Neural progenitor cell (in vitro differentiated cells): Measurements from ENCODE around the gene NEK6. TPM values are rescaled to one million over a fixed set of nuclear protein-coding genes. Genes with fewer than 3 reads are reported as not detected.

Experiments
- DNase-seq: peaks from one replicate; pipeline ENCODE4 v3.0.0-alpha.2; 2016; ENCODE audit warnings: low spot score
- H2AFZ ChIP-seq: fragments of 200-600 bp; sonication (generic); replicated peaks from 2 replicates; pipeline ENCODE4 v1.6.1; 2016; ENCODE audit warnings: antibody characterized with exemption
- H3F3A ChIP-seq: fragments of 200-600 bp; sonication (generic); 2 replicates; pipeline ENCODE4 v1.6.1; 2016; ENCODE audit warnings: antibody characterized with exemption, low read depth
- H3K27ac ChIP-seq: fragments of 200-600 bp; sonication (generic); 2 replicates; pipeline ENCODE4 v1.5.1; 2016; ENCODE audit warnings: mild to moderate bottlenecking
- H3K27me3 ChIP-seq: fragments of 200-600 bp; sonication (generic); 2 replicates; pipeline ENCODE4 v1.6.1; 2016; ENCODE audit warnings: mild to moderate bottlenecking, moderate library complexity
- H3K36me3 ChIP-seq: fragments of 200-600 bp; sonication (generic); 2 replicates; pipeline ENCODE4 v1.5.1; 2016
- H3K4me1 ChIP-seq: fragments of 200-600 bp; sonication (generic); 2 replicates; pipeline ENCODE4 v1.6.1; 2016; ENCODE audit warnings: mixed run types
- H3K4me2 ChIP-seq: fragments of 200-600 bp; sonication (generic); 2 replicates; pipeline ENCODE4 v1.6.1; 2016
- H3K4me3 ChIP-seq: fragments of 200-600 bp; sonication (generic); 2 replicates; pipeline ENCODE4 v1.5.1; 2016
- H3K79me2 ChIP-seq: fragments of 200-600 bp; sonication (generic); 2 replicates; pipeline ENCODE4 v1.6.1; 2016; ENCODE audit warnings: low read depth
- H3K9ac ChIP-seq: fragments of 200-600 bp; sonication (generic); 2 replicates; pipeline ENCODE4 v1.6.1; 2016
- H3K9me3 ChIP-seq: fragments of 200-600 bp; sonication (generic); 2 replicates; pipeline ENCODE4 v1.5.1; 2016; ENCODE audit warnings: low read depth
- H4K20me1 ChIP-seq: fragments of 200-600 bp; sonication (generic); 2 replicates; pipeline ENCODE4 v1.6.1; 2016; ENCODE audit warnings: low read depth
- H3K27ac Mint-ChIP-seq: 3 replicates; pipeline ENCODE4 v1.8.0; 2021; ENCODE audit warnings: mixed read lengths
- H3K27me3 Mint-ChIP-seq: 2 replicates; pipeline ENCODE4 v1.8.0; 2022; ENCODE audit warnings: low read depth, mild to moderate bottlenecking, inconsistent platforms, moderate library complexity, mixed read lengths; ENCODE audit not compliant: insufficient read depth
- H3K36me3 Mint-ChIP-seq: 3 replicates; pipeline ENCODE4 v1.8.0; 2021; ENCODE audit warnings: mixed read lengths
- H3K4me1 Mint-ChIP-seq: 3 replicates; pipeline ENCODE4 v1.8.0; 2021; ENCODE audit warnings: mixed read lengths
- H3K4me3 Mint-ChIP-seq: 3 replicates; pipeline ENCODE4 v1.8.0; 2021; ENCODE audit warnings: mild to moderate bottlenecking, moderate library complexity, mixed read lengths
- H3K9me3 Mint-ChIP-seq: 3 replicates; pipeline ENCODE4 v1.8.0; 2020; ENCODE audit warnings: mixed read lengths
- CTCF ChIP-seq: fragments of 200-600 bp; sonication (generic); IDR thresholded peaks from 2 replicates; pipeline ENCODE4 v1.5.1; 2017; ENCODE audit warnings: antibody characterized with exemption, mild to moderate bottlenecking
- EZH2 ChIP-seq: fragments of 200-600 bp; sonication (generic); IDR thresholded peaks from 2 replicates; pipeline ENCODE4 v1.6.1; 2017; ENCODE audit warnings: antibody characterized with exemption, mild to moderate bottlenecking, moderate library complexity
- EZH2phosphoT487 ChIP-seq: fragments of 200-600 bp; sonication (generic); IDR thresholded peaks from 2 replicates; pipeline ENCODE4 v1.6.1; 2017; ENCODE audit warnings: antibody characterized with exemption
- total RNA-seq: library from RNA; depleted of rRNA; stranded (reverse); fragments of >200 nt; gene quantifications from 2 replicates; pipeline ENCODE4 v1.2.3, GENCODE V29; 2015; ENCODE audit warnings: low replicate concordance

Gene NEK6
- total RNA-seq, 1 donor from 2014 or later: 18.5 TPM

DNA sequence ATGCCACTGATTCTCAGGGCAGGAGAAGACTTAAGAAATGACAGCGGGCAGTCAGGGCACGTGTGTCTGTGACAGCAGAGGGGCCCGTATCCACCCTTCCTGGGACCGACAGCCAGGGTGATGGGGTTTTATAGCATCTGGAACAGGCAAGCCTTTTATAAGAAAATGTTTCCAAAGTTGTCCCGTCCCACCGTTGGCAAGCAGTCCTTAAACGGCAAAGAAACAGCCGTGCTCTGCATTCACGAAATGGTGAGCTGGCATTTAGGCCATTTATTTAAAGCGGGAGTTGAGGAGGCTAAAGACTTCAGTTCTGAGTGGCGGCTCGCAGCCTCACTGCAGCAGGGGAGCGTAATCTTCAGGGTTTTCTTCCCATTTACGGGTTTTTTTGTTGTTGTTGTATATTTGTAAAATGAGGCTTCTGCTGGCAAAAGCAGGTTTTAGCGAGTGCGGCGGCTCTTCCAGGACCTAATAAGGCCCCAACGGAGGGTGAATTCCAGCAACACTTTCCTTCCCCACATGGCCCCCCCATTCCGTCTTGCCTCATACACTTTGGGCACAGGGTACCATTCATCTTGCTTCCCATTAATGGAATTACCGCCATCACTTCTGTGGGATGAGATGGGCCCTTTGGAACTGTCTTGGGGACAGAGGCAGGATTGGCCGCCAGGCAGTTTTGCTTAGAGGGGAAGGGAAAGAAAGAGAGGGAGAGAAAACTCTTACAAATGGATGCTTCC, 15.8 kb downstream of the NEK6 start:
- peaks cover 69% of the 10 kb centered on the region for H4K20me1 ChIP-seq
- H3K9ac ChIP-seq: no peak overlapping the region
- H3K27ac Mint-ChIP-seq: no peak overlapping the region
- no peak overlapping the region for H2AFZ ChIP-seq
- H3K9me3 Mint-ChIP-seq: no peaks in the 10 kb centered on the region
- no peak overlapping the region for H3K27ac ChIP-seq
- H3K27me3 Mint-ChIP-seq: peaks cover 5% of the 10 kb centered on the region
- peaks cover 26% of the 10 kb centered on the region for H3K4me1 ChIP-seq
- H3K27me3 ChIP-seq: no peaks in the 10 kb centered on the region
- no peak overlapping the region for H3K4me3 Mint-ChIP-seq
- DNase-seq: no peak
- H3K9me3 ChIP-seq: no peaks in the 10 kb centered on the region
- H3K36me3 Mint-ChIP-seq: no peaks in the 10 kb centered on the region
- no peak overlapping the region for H3K4me2 ChIP-seq
- no peaks in the 10 kb centered on the region for H3K36me3 ChIP-seq
- TF ChIP-seq EZH2: no peak
- TF ChIP-seq EZH2phosphoT487: no peak
- TF ChIP-seq CTCF: no peak
- H3F3A ChIP-seq: no peaks in the 10 kb centered on the region
- H3K4me3 ChIP-seq: no peak overlapping the region
- H3K4me1 Mint-ChIP-seq: peaks cover 42% of the 10 kb centered on the region
- peaks cover 21% of the 10 kb centered on the region for H3K79me2 ChIP-seq

- Histone ChIP-seq H3K9ac (no peak overlapping the region), H3F3A (no peaks in the 10 kb centered on the region), H3K9me3 (no peaks in the 10 kb centered on the region), H3K4me3 (no peak overlapping the region), H3K4me1 (peaks cover 26% of the 10 kb centered on the region), H3K4me2 (no peak overlapping the region), H3K27ac (no peak overlapping the region), H3K36me3 (no peaks in the 10 kb centered on the region), H3K27me3 (no peaks in the 10 kb centered on the region), H4K20me1 (peaks cover 65% of the 10 kb centered on the region), H3K79me2 (peaks cover 15% of the 10 kb centered on the region), H2AFZ (no peak overlapping the region)
- peaks cover 42% of the 10 kb centered on the region for H3K4me1 Mint-ChIP-seq
- no peaks in the 10 kb centered on the region for H3K36me3 Mint-ChIP-seq
- no peaks in the 10 kb centered on the region for H3K9me3 Mint-ChIP-seq
- TF ChIP-seq EZH2phosphoT487 (no peak), CTCF (no peak), EZH2 (no peak)
- H3K27ac Mint-ChIP-seq: no peak overlapping the region
- no peak for DNase-seq
- peaks cover 5% of the 10 kb centered on the region for H3K27me3 Mint-ChIP-seq
- H3K4me3 Mint-ChIP-seq: no peak overlapping the region
Measured at GRCh38 chr9:124274226-124274625, 16.5 kb downstream of the NEK6 start.

GRCh38 chr9:124274738-124275137, 17.0 kb downstream of the NEK6 start:
- no peaks in the 10 kb centered on the region for H3K36me3 Mint-ChIP-seq

More at GRCh38 chr9:124274738-124275137, 17.0 kb downstream of the NEK6 start:
- H3K9ac ChIP-seq: no peak overlapping the region
- DNase-seq: no peak
- H3K27me3 ChIP-seq: no peaks in the 10 kb centered on the region
- no peak overlapping the region for H3K4me3 Mint-ChIP-seq
- H3K4me1 Mint-ChIP-seq: peaks cover 46% of the 10 kb centered on the region
- no peak overlapping the region for H3K27ac ChIP-seq
- H2AFZ ChIP-seq: no peak overlapping the region
- H3K9me3 Mint-ChIP-seq: no peaks in the 10 kb centered on the region
- no peaks in the 10 kb centered on the region for H3K9me3 ChIP-seq
- H3K79me2 ChIP-seq: peaks cover 11% of the 10 kb centered on the region
- H3K36me3 ChIP-seq: no peaks in the 10 kb centered on the region
- peaks cover 26% of the 10 kb centered on the region for H3K4me1 ChIP-seq
- TF ChIP-seq EZH2: no peak
- TF ChIP-seq EZH2phosphoT487: no peak
- no peak for TF ChIP-seq CTCF
- peaks cover 5% of the 10 kb centered on the region for H3K27me3 Mint-ChIP-seq
- H3K4me2 ChIP-seq: no peak overlapping the region
- H3K4me3 ChIP-seq: no peak overlapping the region
- H3F3A ChIP-seq: no peaks in the 10 kb centered on the region
- H4K20me1 ChIP-seq: peaks cover 59% of the 10 kb centered on the region
- H3K27ac Mint-ChIP-seq: peak overlapping the region; percentile 44
